ENCODE data around the gene FKBP9. TPM values are rescaled to one million over a fixed set of nuclear protein-coding genes. Genes with fewer than 3 reads are reported as not detected.
"Not testable (repeated sequence)": the region's sequence is repeated elsewhere in the genome, so short reads cannot be mapped to it uniquely, and the experiment has no call there.

FKBP9 gene
- polyA plus RNA-seq, 1 donor from 2014 or later, result 2.8 TPM

- no peaks in the 10 kb centered on the region for H3F3A ChIP-seq (ENCODE audit: insufficient read depth, low read length, poor library complexity, severe bottlenecking)
- no peaks in the 10 kb centered on the region for H3K9me2 ChIP-seq (ENCODE audit: insufficient read depth, low read length)
- no peaks in the 10 kb centered on the region for H4K20me1 ChIP-seq (ENCODE audit: insufficient read depth)
- H3K27me3 ChIP-seq (ENCODE audit: insufficient read depth, low read depth, low read length), result peaks cover 10% of the 10 kb centered on the region
- no peak overlapping the region for H3K9ac ChIP-seq (ENCODE audit: low read length)
- no peaks in the 10 kb centered on the region for H3K36me3 ChIP-seq (ENCODE audit: insufficient read depth, low read length)
- H3K4me3 ChIP-seq (ENCODE audit: low read length), result no peak overlapping the region
- H3K4me2 ChIP-seq (ENCODE audit: low read length), result no peak overlapping the region
- no peak for TF ChIP-seq MXI1 (conservative IDR thresholded peaks at IDR 0.05; ENCODE audit: poor library complexity, severe bottlenecking)
- no peak for TF ChIP-seq EP300 (conservative IDR thresholded peaks at IDR 0.05; ENCODE audit: poor library complexity, severe bottlenecking)
- no peaks in the 10 kb centered on the region for H3K9me3 ChIP-seq (ENCODE audit: low read length)
- H2AFZ ChIP-seq (ENCODE audit: low read depth, low read length), result no peak overlapping the region
- no peak overlapping the region for H3K27ac ChIP-seq (ENCODE audit: low read length)
- H3K79me2 ChIP-seq (replicated peaks; ENCODE audit: insufficient read depth, low read length), result no peaks in the 10 kb centered on the region
These were observed 4.4 kb upstream of the FKBP9 start for GRCh38 chr7:32952876-32953275.

DNA sequence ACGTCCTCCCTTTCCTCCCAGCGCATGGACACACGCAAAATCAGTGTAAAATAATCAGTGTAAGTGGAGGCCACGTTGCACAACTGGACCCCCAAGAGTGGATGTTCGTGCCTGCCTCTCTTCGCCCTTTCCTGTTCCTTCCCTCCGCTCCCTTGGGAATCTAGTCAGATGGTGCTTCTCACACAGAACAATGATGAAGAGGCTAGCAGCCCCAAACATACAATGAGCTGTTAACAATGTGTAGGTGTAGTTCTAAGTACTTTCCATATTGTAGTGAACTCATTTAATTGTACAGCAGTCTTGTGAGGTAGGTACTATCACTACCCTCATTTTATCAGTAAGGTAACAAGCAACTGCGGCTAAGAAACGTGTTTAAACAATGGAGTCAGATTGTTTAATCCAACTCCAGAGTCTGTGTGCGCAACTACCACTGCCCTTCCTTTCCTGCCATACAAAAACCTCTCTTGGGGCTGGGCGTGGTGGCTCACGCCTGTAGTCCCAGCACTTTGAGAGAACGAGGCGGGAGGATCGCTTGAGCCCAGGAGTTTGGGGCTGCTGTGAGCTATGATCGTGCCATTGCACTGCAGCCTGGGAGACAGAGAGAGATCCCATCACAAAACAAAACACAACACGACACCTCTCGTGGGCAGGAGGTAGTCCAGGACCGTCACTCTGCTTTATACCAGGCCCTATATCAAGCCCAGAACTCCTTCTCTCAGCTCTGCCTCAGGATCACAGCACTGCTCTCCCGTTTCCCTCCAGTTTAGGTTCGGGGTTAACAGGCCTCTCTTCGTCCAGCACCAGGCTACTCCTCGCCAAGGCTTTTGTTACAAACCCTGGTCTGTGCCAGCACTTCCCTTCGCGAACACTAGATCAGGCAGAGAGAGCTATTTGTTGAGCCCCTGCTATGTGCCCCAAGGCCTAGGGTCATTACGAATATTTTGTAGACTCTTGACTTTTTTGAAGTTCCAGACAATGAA, 1.1 kb downstream of the FKBP9 start:
- H3K79me2 ChIP-seq (replicated peaks; ENCODE audit: insufficient read depth, low read length), result no peaks in the 10 kb centered on the region
- no peak overlapping the region for H3K27ac ChIP-seq (ENCODE audit: low read length)
- H3K9me3 ChIP-seq (ENCODE audit: low read length), result no peaks in the 10 kb centered on the region
- H3F3A ChIP-seq (ENCODE audit: insufficient read depth, low read length, poor library complexity, severe bottlenecking), result no peaks in the 10 kb centered on the region
- peaks cover 15% of the 10 kb centered on the region for H3K27me3 ChIP-seq (ENCODE audit: insufficient read depth, low read depth, low read length)
- no peak overlapping the region for H3K4me2 ChIP-seq (ENCODE audit: low read length)
- H3K4me3 ChIP-seq (ENCODE audit: low read length), result peak overlapping the region; percentile 66
- TF ChIP-seq MXI1 (conservative IDR thresholded peaks at IDR 0.05; ENCODE audit: poor library complexity, severe bottlenecking) (no peak), RAD21 (conservative IDR thresholded peaks at IDR 0.05) (no peak)
- no peaks in the 10 kb centered on the region for H4K20me1 ChIP-seq (ENCODE audit: insufficient read depth)
- H3K9ac ChIP-seq (ENCODE audit: low read length), result no peak overlapping the region
- no peaks in the 10 kb centered on the region for H3K9me2 ChIP-seq (ENCODE audit: insufficient read depth, low read length)
- no peaks in the 10 kb centered on the region for H3K36me3 ChIP-seq (ENCODE audit: insufficient read depth, low read length)
- H2AFZ ChIP-seq (ENCODE audit: low read depth, low read length), result no peak overlapping the region

GRCh38 chr7:32963880-32964301, 6.7 kb downstream of the FKBP9 start:
- H3K27me3 ChIP-seq (ENCODE audit: insufficient read depth, low read depth, low read length); H3K4me3 ChIP-seq (ENCODE audit: low read length); H3K36me3 ChIP-seq (ENCODE audit: insufficient read depth, low read length); H2AFZ ChIP-seq (ENCODE audit: low read depth, low read length); H4K20me1 ChIP-seq (ENCODE audit: insufficient read depth); H3K27ac ChIP-seq (ENCODE audit: low read length); H3K9me3 ChIP-seq (ENCODE audit: low read length); H3K4me2 ChIP-seq (ENCODE audit: low read length); H3K79me2 ChIP-seq (replicated peaks; ENCODE audit: insufficient read depth, low read length); H3F3A ChIP-seq (ENCODE audit: insufficient read depth, low read length, poor library complexity, severe bottlenecking); H3K9ac ChIP-seq (ENCODE audit: low read length); H3K9me2 ChIP-seq (ENCODE audit: insufficient read depth, low read length): not testable (repeated sequence)

DNA sequence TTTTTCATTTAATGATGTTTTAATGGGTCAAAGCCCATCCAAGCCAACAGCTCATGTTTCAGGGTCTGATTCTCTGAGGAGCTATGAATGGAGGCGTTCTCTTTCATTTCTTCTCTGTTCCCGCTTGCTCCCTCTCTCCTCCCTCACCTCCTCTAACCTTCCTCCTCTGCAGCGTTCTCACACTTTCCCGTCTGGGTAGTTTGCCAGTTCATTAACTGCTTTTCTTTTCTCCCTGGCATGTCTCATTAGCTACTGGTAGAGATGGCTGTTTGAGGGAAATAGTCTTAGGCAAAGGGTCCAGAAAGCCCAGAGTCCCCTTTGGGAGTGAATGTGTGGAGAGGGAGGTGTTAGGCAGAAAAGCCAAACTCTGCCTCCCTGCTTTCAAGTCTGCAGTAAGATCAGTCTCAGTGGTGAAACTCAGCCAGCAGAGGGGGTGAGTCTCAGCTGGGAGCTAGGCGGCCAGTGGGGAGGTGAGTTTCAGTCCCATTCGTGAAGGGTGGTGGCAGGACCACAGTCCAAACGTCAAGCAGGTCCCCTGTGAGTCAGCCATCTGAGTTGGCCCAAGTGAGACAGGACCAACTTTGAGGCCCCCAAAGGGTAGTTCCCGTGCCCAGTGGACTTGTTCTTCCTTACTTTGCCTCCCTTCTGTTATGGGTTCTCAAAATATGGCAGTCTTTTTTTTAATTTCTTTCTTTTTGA, 7.4 kb downstream of the FKBP9 start:
- H3K27ac ChIP-seq (ENCODE audit: low read length); H3K9me3 ChIP-seq (ENCODE audit: low read length); H3K4me2 ChIP-seq (ENCODE audit: low read length); H3F3A ChIP-seq (ENCODE audit: insufficient read depth, low read length, poor library complexity, severe bottlenecking); H4K20me1 ChIP-seq (ENCODE audit: insufficient read depth); H3K9me2 ChIP-seq (ENCODE audit: insufficient read depth, low read length); H3K27me3 ChIP-seq (ENCODE audit: insufficient read depth, low read depth, low read length); H3K4me3 ChIP-seq (ENCODE audit: low read length); H3K79me2 ChIP-seq (replicated peaks; ENCODE audit: insufficient read depth, low read length); H3K9ac ChIP-seq (ENCODE audit: low read length); H2AFZ ChIP-seq (ENCODE audit: low read depth, low read length); H3K36me3 ChIP-seq (ENCODE audit: insufficient read depth, low read length): not testable (repeated sequence)

DNA sequence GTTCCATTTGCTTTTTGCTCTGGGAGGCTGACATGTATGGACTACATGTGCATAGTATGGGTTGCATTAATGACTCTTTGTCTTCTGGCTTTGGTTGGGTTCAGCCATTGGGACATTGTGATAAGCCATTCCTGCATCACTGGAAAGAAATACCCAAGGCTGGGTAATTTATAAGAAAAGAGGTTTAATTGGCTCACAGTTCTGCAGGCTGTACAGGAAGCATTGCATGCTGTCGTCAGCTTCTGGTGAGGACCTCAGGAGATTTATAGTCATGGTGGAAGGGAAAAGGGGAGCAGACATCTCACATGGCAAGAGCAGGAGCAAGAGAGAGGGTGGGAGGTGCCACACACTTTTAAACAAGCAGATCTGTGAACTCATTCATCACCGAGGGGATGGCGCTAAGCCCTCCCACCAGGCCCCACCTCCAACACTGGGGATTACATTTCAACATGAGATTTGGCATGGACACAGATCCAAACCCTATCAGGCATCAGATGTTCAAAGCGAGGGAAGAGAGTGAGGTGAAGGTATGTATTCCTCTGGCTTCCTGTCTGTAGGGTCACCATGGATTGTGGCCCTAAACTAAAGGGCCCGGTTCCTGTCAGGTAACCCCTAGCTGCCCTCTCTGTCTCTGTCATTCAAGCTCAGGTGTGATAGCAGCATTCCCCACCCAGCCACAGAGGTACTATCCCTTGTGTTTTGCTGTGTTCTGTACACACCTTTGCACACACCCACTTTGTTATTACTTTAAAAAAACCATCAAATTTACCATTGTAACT, 9.4 kb downstream of the FKBP9 start:
- not testable (repeated sequence) for H3K27me3 ChIP-seq (ENCODE audit: insufficient read depth, low read depth, low read length); H3K79me2 ChIP-seq (replicated peaks; ENCODE audit: insufficient read depth, low read length); H3K9me2 ChIP-seq (ENCODE audit: insufficient read depth, low read length); H3K9ac ChIP-seq (ENCODE audit: low read length); H3K4me3 ChIP-seq (ENCODE audit: low read length); H2AFZ ChIP-seq (ENCODE audit: low read depth, low read length); H3K9me3 ChIP-seq (ENCODE audit: low read length); H3K27ac ChIP-seq (ENCODE audit: low read length); H3F3A ChIP-seq (ENCODE audit: insufficient read depth, low read length, poor library complexity, severe bottlenecking); H4K20me1 ChIP-seq (ENCODE audit: insufficient read depth); H3K4me2 ChIP-seq (ENCODE audit: low read length); H3K36me3 ChIP-seq (ENCODE audit: insufficient read depth, low read length)

DNA sequence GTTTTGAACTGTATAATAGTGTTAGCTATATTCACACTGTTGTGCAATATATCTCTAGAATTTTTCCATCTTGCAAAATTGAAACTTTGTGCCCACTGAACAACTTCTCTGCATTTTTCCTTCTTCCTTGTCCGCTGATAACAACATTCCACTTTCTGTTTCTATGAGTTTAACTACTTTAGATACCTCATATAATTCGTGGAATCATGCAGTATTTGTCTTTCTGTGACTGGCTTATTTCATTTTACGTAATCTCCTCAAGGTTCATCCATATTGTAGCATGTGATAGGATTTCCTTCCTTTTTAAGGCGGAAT, 10.0 kb downstream of the FKBP9 start:
- H3K27ac ChIP-seq (ENCODE audit: low read length); H3K79me2 ChIP-seq (replicated peaks; ENCODE audit: insufficient read depth, low read length); H3K36me3 ChIP-seq (ENCODE audit: insufficient read depth, low read length); H3K4me3 ChIP-seq (ENCODE audit: low read length); H3K4me2 ChIP-seq (ENCODE audit: low read length); H3F3A ChIP-seq (ENCODE audit: insufficient read depth, low read length, poor library complexity, severe bottlenecking); H4K20me1 ChIP-seq (ENCODE audit: insufficient read depth); H2AFZ ChIP-seq (ENCODE audit: low read depth, low read length); H3K9me3 ChIP-seq (ENCODE audit: low read length); H3K27me3 ChIP-seq (ENCODE audit: insufficient read depth, low read depth, low read length); H3K9ac ChIP-seq (ENCODE audit: low read length); H3K9me2 ChIP-seq (ENCODE audit: insufficient read depth, low read length): not testable (repeated sequence)

DNA sequence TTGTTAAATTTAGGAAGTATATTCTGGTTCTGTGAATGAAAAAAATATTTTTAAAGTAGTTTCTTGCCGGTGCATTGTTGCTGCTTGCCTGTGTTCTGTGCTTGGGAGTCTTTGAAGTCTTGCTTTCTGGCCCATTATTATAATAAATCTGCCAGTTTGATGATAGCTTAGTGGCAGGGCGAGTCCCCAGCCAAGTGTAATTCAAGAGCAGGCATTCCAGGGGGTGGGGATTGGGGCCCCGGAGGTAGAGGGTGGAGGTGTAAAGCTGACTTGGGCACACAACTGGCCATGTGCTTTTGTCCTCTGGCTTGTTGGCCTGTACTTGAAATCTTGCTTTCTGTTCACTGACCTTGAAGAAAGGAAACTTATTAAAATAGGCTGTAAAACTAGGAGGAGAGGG, 14.7 kb downstream of the FKBP9 start:
- H3K9me3 ChIP-seq (ENCODE audit: low read length); H4K20me1 ChIP-seq (ENCODE audit: insufficient read depth); H3K4me3 ChIP-seq (ENCODE audit: low read length): not testable (repeated sequence)

More for the DNA sequence above, 14.7 kb downstream of the FKBP9 start:
- not testable (repeated sequence) for H2AFZ ChIP-seq (ENCODE audit: low read depth, low read length); H3K36me3 ChIP-seq (ENCODE audit: insufficient read depth, low read length); H3K79me2 ChIP-seq (replicated peaks; ENCODE audit: insufficient read depth, low read length); H3F3A ChIP-seq (ENCODE audit: insufficient read depth, low read length, poor library complexity, severe bottlenecking); H3K27me3 ChIP-seq (ENCODE audit: insufficient read depth, low read depth, low read length); H3K9ac ChIP-seq (ENCODE audit: low read length); H3K27ac ChIP-seq (ENCODE audit: low read length); H3K4me2 ChIP-seq (ENCODE audit: low read length); H3K9me2 ChIP-seq (ENCODE audit: insufficient read depth, low read length)

All from neural cell (in vitro differentiated cells).